Muscle layer of duodenum (tissue), 2 donors: Measurements from ENCODE around the gene VSIG10L2.

Experiments used
- H3K27ac ChIP-seq: one replicate; pipeline ENCODE4 v1.7.0; 2013; ENCODE audit warnings: mild to moderate bottlenecking, low read length
- H3K27me3 ChIP-seq: one replicate; pipeline ENCODE4 v1.7.0; 2013; ENCODE audit warnings: low read depth, mild to moderate bottlenecking, control low read depth, low read length
- H3K36me3 ChIP-seq, 2 donors: one replicate each; pipeline ENCODE4 v1.7.0; 2013; ENCODE audit warnings: low read length in 2 of 2, control low read depth in 1 of 2, mild to moderate bottlenecking in 1 of 2; ENCODE audit not compliant: insufficient read depth in 2 of 2, control insufficient read depth in 1 of 2
- H3K4me1 ChIP-seq, 2 donors: one replicate each; pipeline ENCODE4 v1.7.0; 2013; ENCODE audit warnings: low read length in 2 of 2, mild to moderate bottlenecking in 2 of 2, control low read depth in 1 of 2, moderate library complexity in 1 of 2; ENCODE audit not compliant: insufficient read depth in 2 of 2, control insufficient read depth in 1 of 2
- H3K4me3 ChIP-seq, 2 donors: one replicate each; pipeline ENCODE4 v1.7.0; 2013; ENCODE audit warnings: low read length in 2 of 2, low read depth in 1 of 2, mild to moderate bottlenecking in 1 of 2
- H3K9me3 ChIP-seq, 2 donors: one replicate each; pipeline ENCODE4 v1.7.0; 2013; ENCODE audit warnings: low read length in 2 of 2, control low read depth in 1 of 2, mild to moderate bottlenecking in 1 of 2; ENCODE audit not compliant: control insufficient read depth in 1 of 2
- donor health status: healthy.

Gene VSIG10L2

GRCh38 chr11:125918140-125918840 lies 27.6 kb upstream of the VSIG10L2 start:
- Histone ChIP-seq H3K27ac (no peak overlapping the region), H3K9me3 (no peaks in the 10 kb centered on the region), H3K27me3 (no peaks in the 10 kb centered on the region)

GRCh38 chr11:125921042-125921441 lies 24.8 kb upstream of the VSIG10L2 start:
- no peaks in the 10 kb centered on the region for H3K36me3 ChIP-seq
- no peaks in the 10 kb centered on the region for H3K27me3 ChIP-seq
- H3K27ac ChIP-seq, result no peak overlapping the region
- H3K4me3 ChIP-seq, result no peak overlapping the region
- no peaks in the 10 kb centered on the region for H3K9me3 ChIP-seq
- H3K4me1 ChIP-seq, result peaks cover 3 to 10% of the 10 kb centered on the region in 2 donors

More at GRCh38 chr11:125918140-125918840, 27.6 kb upstream of the VSIG10L2 start:
- Histone ChIP-seq H3K4me3 (no peak overlapping the region), H3K36me3 (no peaks in the 10 kb centered on the region), H3K4me1 (no peaks in the 10 kb centered on the region)

- Histone ChIP-seq H3K36me3 (no peaks in the 10 kb centered on the region), H3K27ac (no peak overlapping the region), H3K9me3 (no peaks in the 10 kb centered on the region), H3K4me3 (no peak overlapping the region), H3K4me1 (peaks cover 3 to 12% of the 10 kb centered on the region in 2 donors), H3K27me3 (no peaks in the 10 kb centered on the region)
Measured at GRCh38 chr11:125922156-125922555, 23.7 kb upstream of the VSIG10L2 start.

GRCh38 chr11:125923012-125923579 lies 22.7 kb upstream of the VSIG10L2 start:
- no peaks in the 10 kb centered on the region for H3K9me3 ChIP-seq
- peaks cover 3 to 12% of the 10 kb centered on the region in 2 donors for H3K4me1 ChIP-seq
- H3K27ac ChIP-seq, result no peak overlapping the region
- H3K36me3 ChIP-seq, result no peaks in the 10 kb centered on the region
- no peaks in the 10 kb centered on the region for H3K27me3 ChIP-seq
- H3K4me3 ChIP-seq, result no peak overlapping the region

GRCh38 chr11:125923633-125924032 lies 22.2 kb upstream of the VSIG10L2 start:
- Histone ChIP-seq H3K27me3 (no peaks in the 10 kb centered on the region), H3K36me3 (no peaks in the 10 kb centered on the region), H3K27ac (no peak overlapping the region), H3K4me3 (no peak overlapping the region), H3K9me3 (no peaks in the 10 kb centered on the region), H3K4me1 (peaks cover 3 to 12% of the 10 kb centered on the region in 2 donors)

- no peaks in the 10 kb centered on the region for H3K9me3 ChIP-seq
- H3K4me1 ChIP-seq, result peaks cover 3 to 12% of the 10 kb centered on the region in 2 donors
- H3K4me3 ChIP-seq, result no peak overlapping the region
- H3K27ac ChIP-seq, result no peak overlapping the region
- H3K27me3 ChIP-seq, result no peaks in the 10 kb centered on the region
- H3K36me3 ChIP-seq, result no peaks in the 10 kb centered on the region
Measured at GRCh38 chr11:125924384-125925007, 21.3 kb upstream of the VSIG10L2 start.

GRCh38 chr11:125925247-125925740 lies 20.6 kb upstream of the VSIG10L2 start:
- Histone ChIP-seq H3K4me3 (no peak overlapping the region), H3K27me3 (no peaks in the 10 kb centered on the region), H3K9me3 (no peaks in the 10 kb centered on the region), H3K4me1 (peaks cover 3 to 12% of the 10 kb centered on the region in 2 donors), H3K36me3 (no peaks in the 10 kb centered on the region), H3K27ac (no peak overlapping the region)

GRCh38 chr11:125925804-125926203 lies 20.0 kb upstream of the VSIG10L2 start:
- no peaks in the 10 kb centered on the region for H3K36me3 ChIP-seq
- H3K27ac ChIP-seq, result no peak overlapping the region
- no peaks in the 10 kb centered on the region for H3K9me3 ChIP-seq
- H3K4me1 ChIP-seq, result peaks cover 3 to 12% of the 10 kb centered on the region in 2 donors
- no peak overlapping the region for H3K4me3 ChIP-seq
- no peaks in the 10 kb centered on the region for H3K27me3 ChIP-seq

GRCh38 chr11:125926682-125927081 lies 19.2 kb upstream of the VSIG10L2 start:
- no peaks in the 10 kb centered on the region for H3K9me3 ChIP-seq
- no peaks in the 10 kb centered on the region for H3K27me3 ChIP-seq
- H3K4me1 ChIP-seq, result peaks cover 3 to 19% of the 10 kb centered on the region in 2 donors
- H3K27ac ChIP-seq, result no peak overlapping the region
- no peaks in the 10 kb centered on the region for H3K36me3 ChIP-seq
- no peak overlapping the region for H3K4me3 ChIP-seq

GRCh38 chr11:125929445-125930075 lies 16.3 kb upstream of the VSIG10L2 start:
- Histone ChIP-seq H3K9me3 (no peaks in the 10 kb centered on the region), H3K27ac (no peak overlapping the region), H3K27me3 (no peaks in the 10 kb centered on the region), H3K4me1 (peaks cover 3 to 20% of the 10 kb centered on the region in 2 donors), H3K4me3 (no peak overlapping the region), H3K36me3 (no peaks in the 10 kb centered on the region)

GRCh38 chr11:125930076-125930450 lies 15.8 kb upstream of the VSIG10L2 start:
- no peaks in the 10 kb centered on the region for H3K27me3 ChIP-seq

More at GRCh38 chr11:125930076-125930450, 15.8 kb upstream of the VSIG10L2 start:
- H3K4me1 ChIP-seq, result peaks cover 3 to 20% of the 10 kb centered on the region in 2 donors
- H3K36me3 ChIP-seq, result no peaks in the 10 kb centered on the region
- H3K4me3 ChIP-seq, result no peak overlapping the region
- no peak overlapping the region for H3K27ac ChIP-seq
- H3K9me3 ChIP-seq, result no peaks in the 10 kb centered on the region
